HG02852 (cell line): ENCODE results near the gene ALX3.
"Not testable (repeated sequence)": the region's sequence is repeated elsewhere in the genome, so short reads cannot be mapped to it uniquely, and the experiment has no call there.

Experiments used
- ATAC-seq: cut with Tn5 transposase; IDR thresholded peaks from one replicate; pipeline ENCODE4 v1.9.1; 2021; ENCODE audit warnings: mild to moderate bottlenecking, moderate library complexity; ENCODE audit not compliant: unreplicated experiment

The ALX3 gene

GRCh38 chr1:110048923-110049601, 21.4 kb downstream of the ALX3 start:
- ATAC-seq, result no peak

GRCh38 chr1:110048240-110048639, 22.2 kb downstream of the ALX3 start:
- no peak for ATAC-seq

GRCh38 chr1:110047463-110047862, 23.0 kb downstream of the ALX3 start:
- no peak for ATAC-seq

GRCh38 chr1:110043016-110043415, 27.5 kb downstream of the ALX3 start:
- no peak for ATAC-seq

GRCh38 chr1:110040548-110040947, 29.9 kb downstream of the ALX3 start:
- ATAC-seq, result no peak

- no peak for ATAC-seq
Observed at GRCh38 chr1:110039641-110040040, 30.8 kb downstream of the ALX3 start.

- ATAC-seq, result no peak
Observed at GRCh38 chr1:110038271-110038670, 32.2 kb downstream of the ALX3 start.

GRCh38 chr1:110035236-110035752, 35.2 kb downstream of the ALX3 start:
- ATAC-seq, result no peak

GRCh38 chr1:110034451-110035235, 35.8 kb downstream of the ALX3 start, which contains the start of gene STRIP1:
STRIP1 (plus strand) TSS chr1:110034624; CDS start chr1:110034638, 14 bp downstream.
- ATAC-seq, result peak; percentile 90

- no peak for ATAC-seq
Observed at GRCh38 chr1:110034040-110034450, 36.4 kb downstream of the ALX3 start.

GRCh38 chr1:110033421-110033820, 37.1 kb downstream of the ALX3 start:
- no peak for ATAC-seq

- no peak for ATAC-seq
Observed at GRCh38 chr1:110032327-110032726, 38.1 kb downstream of the ALX3 start.

GRCh38 chr1:110030687-110031086, 39.8 kb downstream of the ALX3 start:
- not testable (repeated sequence) for ATAC-seq

- ATAC-seq, result no peak
Observed at GRCh38 chr1:110024613-110025012, 45.9 kb downstream of the ALX3 start.

GRCh38 chr1:110021285-110021684, 49.2 kb downstream of the ALX3 start:
- no peak for ATAC-seq

GRCh38 chr1:110019770-110020169, 50.7 kb downstream of the ALX3 start:
- no peak for ATAC-seq

- no peak for ATAC-seq
Observed at GRCh38 chr1:110018396-110018795, 52.1 kb downstream of the ALX3 start.

GRCh38 chr1:110017792-110018191, 52.7 kb downstream of the ALX3 start:
- no peak for ATAC-seq

GRCh38 chr1:110012100-110012780, 58.2 kb downstream of the ALX3 start:
- ATAC-seq, result peak; percentile 60

- ATAC-seq, result peak; percentile 98
Observed at GRCh38 chr1:110011527-110012041, 58.9 kb downstream of the ALX3 start.
